ENCODE results near the gene DNMT3B.

GRCh38 chr20:32823078-32823477 is 60.9 kb downstream of the DNMT3B start:
- TF ChIP-seq GATA3 (IDR thresholded peaks at IDR 0.05; ENCODE audit: low read depth, low read length) (no peak), GATA2 (IDR thresholded peaks at IDR 0.05; ENCODE audit: low read depth, low read length) (no peak)

Data from SH-SY5Y (cell line).